Vagina (tissue), 2 donors: ENCODE measurements around the gene NHERF2.

Experiments
- CTCF ChIP-seq, 3 experiments: fragments of 450-650 bp in 2 of 3; fragments of 200-600 bp in 1 of 3; sonication (generic) in 1 of 3; IDR thresholded peaks; one replicate each; pipeline ENCODE4 v1.5.1; 2017 to 2019; ENCODE audit warnings: antibody characterized with exemption in 3 of 3, mild to moderate bottlenecking in 2 of 3, moderate library complexity in 2 of 3
- POLR2A ChIP-seq, 2 donors: fragments of 450-650 bp; IDR thresholded peaks; one replicate each; pipeline ENCODE4 v1.6.1; 2017; ENCODE audit warnings: antibody characterized with exemption in 2 of 2, mild to moderate bottlenecking in 2 of 2, moderate library complexity in 2 of 2
- POLR2AphosphoS5 ChIP-seq, 2 donors: sonication (generic); formaldehyde crosslinking; IDR thresholded peaks; one replicate each; pipeline ENCODE4 v1.9.0; 2017; ENCODE audit warnings: antibody characterized with exemption in 2 of 2, mild to moderate bottlenecking in 2 of 2, low read depth in 1 of 2; ENCODE audit not compliant: insufficient read depth in 1 of 2

DNA sequence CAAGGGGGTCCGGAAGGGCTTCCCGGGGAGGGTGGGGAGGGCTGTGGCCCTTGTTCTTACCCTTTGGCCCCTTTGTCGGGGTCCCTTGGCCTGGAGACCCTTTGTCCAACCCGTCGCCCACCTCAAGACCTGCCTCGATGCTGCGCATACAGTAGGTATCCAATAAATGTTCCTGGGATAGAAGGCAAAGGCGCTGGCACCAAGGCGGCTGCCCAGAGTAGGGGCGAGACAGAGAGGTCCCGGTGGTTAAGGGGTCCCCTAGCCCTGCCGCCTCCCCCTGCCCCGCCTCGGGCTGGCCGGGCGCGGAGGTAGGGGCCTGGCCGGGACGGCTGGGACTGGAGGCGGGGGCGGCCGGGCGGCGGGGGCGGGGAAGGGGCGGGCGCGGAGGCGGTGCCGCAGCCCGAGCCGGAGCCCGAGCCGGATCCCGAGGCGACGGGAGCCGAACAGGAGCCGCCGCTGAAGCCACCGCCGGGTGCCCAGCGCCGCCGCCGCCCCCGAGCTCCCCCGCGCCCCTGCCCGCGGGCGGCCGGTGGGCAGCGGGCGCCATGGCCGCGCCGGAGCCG, at the start of gene NHERF2:
- no peak for TF ChIP-seq CTCF (IDR thresholded peaks at IDR 0.05)
- no peak for TF ChIP-seq POLR2AphosphoS5 (IDR thresholded peaks at IDR 0.05; ENCODE audit: insufficient read depth in 1 of 2, low read depth in 1 of 2)
- TF ChIP-seq POLR2A (IDR thresholded peaks at IDR 0.05) = no peak
